Fibroblast of the conjunctiva (primary cell): ENCODE measurements around the gene CRYGN.
A peak's percentile ranks its signal among the peaks of the same experiment; 100 is the strongest.

Experiments used
- DNase-seq: peaks from one replicate; pipeline ENCODE4 v3.0.0-alpha.2; 2010; ENCODE audit warnings: low read depth

CRYGN gene

DNA sequence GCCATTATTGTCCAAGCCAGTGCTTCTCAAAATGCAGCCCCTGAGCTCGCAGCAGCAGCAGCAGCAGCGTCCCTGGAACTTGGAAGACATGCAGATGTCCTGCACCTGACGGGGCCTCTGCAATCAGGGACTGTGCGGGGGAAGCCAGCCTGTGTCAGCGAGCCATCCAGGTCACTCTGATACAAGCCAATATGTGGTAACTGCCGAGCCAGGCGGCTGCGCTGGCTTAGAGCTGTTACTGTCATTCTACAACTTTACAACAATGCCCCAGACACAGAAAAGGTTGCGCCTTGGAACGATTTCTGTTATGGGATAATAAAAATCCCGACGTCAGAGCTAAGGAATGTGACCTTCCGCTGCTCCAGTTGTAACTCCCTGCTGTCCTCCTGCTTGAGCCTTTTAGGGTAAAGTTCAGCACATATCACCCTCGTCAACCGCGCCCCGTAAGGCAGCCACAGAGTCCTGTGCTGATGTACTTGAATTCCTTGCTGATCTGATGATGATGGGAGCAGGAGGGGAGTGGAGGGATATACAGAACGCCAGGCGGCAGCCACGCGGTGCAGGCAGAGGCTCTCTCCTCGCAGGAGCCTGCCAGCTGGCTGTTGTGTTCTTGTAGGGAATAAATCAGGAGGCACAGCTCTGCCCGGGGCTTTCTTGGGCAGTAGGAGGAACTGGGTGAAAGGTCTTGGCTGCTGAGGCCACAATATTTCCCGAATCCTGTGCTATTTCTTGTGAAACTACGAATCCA, 20.0 kb upstream of the CRYGN start:
- peak; percentile 84 for DNase-seq

DNA sequence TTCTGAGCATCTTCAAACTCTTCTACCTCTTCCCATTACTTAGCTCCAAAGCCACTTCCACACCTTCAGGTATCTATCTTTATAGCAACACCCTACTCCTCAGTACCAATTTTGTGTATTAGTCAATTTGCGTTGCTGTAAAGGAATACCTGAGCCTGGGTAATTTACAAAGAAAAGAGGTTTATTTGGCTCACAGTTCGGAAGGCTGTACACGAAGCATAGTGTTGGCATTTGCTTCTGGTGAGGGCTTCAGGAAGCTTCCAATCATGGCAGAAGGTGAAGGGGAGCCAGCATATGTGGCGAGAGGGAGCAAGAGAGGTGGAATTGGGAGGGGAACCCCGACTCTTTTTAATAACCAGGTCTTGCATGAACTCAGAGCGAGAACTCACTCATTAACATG, 17.6 kb upstream of the CRYGN start:
- no peak for DNase-seq

DNA sequence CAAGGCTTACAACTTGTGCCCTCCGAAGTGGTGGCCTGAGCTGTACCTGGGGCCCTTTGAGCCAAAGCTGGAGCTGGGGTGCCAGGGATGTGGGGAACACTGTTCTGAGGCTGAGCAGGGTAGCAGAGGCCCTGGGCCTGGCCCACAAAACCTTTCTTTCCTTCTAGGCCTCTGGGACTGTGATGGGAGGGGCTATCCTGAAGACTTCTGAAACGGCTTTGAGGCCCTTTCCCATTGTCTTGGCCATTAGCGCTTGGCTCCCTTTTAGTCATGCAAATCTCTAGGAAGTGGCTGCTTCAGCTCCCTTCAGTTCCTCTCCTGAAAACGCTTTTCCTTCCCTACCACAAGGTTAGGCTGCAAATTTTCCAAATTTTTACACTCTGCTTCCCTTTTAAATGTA, 16.8 kb upstream of the CRYGN start:
- no peak for DNase-seq

DNA sequence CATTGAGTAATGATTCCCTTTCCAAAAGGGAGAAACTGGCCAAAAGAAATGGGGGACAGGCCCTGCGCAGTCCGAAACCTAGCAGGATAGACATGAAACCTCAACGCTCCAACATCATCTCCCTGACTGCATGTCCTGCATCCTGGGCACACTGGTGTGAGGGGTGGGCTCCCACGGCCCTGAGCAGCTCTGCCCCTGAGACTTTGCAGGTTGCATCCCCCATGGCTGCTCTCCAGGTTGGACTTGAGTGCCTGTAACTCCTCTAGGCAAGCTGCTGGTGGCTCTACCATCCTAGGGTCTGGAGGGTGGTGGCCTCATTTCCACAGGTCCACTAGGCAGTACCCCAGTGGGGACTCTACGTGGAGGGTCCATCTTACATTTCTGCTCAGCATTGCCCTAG, 16.3 kb upstream of the CRYGN start:
- DNase-seq: no peak

DNA sequence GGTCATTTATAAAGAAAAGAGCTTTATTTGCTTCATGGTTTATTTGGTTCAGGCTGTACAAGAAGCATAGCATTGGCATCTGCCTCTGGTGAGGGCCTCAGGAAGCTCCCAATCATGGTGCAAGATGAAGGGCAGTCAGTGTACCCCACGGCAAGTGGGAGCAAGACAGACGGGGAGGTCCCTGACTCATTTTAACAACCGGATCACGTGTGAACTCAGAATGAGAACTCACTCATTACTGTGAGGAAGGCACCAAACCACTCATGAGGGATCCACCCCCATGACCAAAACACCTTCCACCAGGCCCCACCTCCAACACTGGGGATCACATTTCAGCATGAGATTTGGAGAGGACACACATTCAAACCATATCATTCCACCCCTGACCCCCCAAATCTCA, 15.7 kb upstream of the CRYGN start:
- no peak for DNase-seq

DNA sequence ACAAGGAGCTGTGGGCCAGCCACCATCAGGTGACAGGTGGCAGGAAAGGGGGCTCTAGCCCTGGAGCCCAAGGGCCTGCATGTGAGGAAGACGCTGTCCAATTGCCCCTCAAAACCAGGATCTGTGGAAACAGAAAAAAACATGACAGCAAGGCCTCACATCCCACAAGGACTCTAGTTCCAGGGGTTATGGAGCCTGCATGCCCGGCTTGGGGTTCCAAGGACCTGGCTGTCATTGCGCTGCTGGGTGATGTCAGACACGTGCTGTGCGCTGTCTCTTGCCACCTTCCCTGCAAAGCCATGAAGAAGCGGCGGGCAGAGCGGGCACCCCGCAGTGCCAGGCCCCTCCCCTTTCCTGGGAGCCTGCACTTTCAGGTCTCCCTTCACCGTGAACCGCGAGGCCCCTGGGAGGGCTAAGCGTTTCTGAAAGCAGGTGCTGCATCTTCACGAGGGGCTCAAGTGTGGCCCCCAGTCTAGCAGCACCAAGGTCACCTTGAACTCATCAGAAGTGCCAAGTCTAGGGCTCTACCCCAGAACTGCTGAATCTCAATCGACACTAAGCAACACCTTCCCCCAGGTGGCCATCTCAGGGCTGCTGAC, 15.1 kb upstream of the CRYGN start:
- no peak for DNase-seq

DNA sequence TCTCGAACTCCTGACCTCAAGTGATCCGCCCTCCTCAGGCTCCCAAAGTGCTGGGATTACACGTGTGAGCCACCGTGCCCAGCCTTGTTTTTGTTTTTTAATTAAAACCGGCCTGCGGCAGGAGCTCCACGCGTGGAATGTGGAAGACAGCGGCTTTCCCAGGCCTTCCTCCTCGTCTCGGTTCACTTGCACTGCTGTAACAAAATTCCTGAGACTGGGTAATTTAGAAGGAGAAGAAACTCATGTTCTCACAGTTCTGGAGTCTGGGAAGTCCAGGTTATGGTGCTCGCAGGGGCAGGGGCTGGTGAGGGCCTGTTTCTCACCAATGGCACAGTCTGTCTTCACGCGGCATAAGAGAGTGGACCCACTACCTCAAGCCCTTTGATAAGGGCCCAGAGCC, 14.4 kb upstream of the CRYGN start:
- DNase-seq: no peak

DNA sequence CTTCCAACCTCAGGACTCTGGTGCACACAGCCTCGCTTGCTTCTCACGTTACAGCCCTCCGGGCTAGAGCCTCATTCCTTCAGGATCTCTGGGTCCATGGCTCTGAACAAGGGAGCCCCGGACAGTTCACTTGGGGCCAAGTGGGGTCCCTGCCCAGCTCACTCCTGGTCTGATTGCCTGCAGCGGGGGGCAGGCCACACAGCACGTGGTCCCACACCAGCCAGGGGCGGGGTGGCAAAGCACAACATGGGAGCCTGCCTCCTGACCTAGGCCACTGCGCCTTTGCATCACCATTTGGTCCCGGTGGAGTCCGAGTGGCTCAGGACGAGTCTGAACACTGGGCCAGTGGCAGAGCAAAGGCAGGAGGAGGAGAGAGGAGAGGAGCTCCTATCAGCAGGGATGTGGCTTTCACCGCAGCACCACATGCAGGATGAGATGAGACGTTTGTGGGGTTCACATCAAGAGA, 13.4 kb upstream of the CRYGN start:
- DNase-seq: no peak

DNA sequence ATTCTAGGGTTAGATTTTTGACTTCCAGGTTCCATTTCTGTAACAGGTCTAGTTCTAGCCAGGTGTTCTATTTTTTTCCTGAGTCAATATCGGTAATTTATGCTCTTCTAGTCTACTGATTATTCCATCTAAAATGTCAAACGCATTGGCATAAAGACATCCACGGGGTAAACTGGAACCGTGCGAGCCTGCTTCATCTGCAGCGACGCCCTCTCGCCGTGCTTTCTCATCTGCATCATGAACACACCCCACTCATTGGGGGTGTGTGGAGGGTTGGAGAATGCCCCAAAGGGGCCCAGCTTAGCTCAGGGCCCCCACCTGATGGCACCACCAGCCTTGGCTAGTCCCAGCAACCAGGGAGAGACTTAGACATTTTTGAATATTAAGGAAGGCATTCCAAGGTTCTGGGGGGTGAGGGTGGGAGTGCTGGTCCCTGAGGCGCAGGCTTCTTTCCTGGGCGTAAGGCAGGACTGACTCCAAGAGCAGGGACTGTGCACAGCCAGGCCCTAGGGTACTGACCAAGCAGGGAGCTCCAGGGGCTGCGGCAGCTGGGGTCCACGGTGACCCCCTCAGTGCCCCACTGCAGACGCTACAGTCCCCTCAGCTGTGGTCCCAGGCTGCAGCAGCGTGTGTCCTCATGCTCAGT, 12.9 kb upstream of the CRYGN start:
- no peak for DNase-seq

DNA sequence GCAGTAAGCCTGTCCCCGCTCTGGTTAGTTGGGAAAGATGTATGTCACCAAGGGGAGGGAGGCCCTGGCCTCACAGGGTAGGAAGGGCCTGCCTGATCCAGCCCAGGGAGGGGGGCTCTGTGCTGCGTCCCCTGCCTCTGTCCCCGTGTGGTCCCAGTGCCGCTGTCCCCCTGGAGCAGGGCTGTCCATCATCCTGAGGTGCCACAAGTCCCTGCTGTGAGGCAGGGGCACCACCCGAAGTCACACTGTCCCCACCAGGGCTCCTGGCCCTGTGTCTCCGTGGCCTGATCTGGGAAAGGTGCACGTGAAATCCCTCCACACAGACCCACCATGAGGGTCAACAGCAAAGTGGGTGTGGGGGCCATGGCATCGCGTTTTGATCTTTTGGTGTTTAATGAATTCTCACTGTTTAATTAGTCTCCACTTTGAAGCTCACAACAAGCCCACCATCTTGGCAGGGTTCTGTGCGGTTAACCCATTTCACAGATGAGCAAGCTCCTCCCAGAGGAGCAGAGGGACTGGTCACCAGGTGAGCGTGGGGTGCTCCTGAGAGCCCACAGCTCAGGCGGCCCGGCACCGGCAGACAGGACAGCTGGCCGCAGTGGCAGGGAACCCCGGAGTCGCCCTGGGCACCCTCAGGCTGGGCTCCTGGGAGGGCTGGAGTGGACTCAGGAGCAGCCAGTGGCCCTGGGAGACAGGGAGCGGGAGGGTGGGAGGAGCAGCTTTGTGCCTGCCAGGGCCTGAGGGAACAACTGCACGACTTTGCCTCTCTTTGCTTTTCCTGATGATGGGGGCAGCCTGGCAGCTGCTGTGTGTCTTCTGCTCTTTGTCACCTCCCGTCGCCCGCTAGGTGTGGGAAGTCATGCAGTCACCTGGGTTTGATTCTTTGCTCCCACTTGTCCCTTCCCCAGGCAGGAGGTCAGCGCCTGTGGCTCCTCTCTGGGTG, 12.0 kb upstream of the CRYGN start:
- no peak for DNase-seq

DNA sequence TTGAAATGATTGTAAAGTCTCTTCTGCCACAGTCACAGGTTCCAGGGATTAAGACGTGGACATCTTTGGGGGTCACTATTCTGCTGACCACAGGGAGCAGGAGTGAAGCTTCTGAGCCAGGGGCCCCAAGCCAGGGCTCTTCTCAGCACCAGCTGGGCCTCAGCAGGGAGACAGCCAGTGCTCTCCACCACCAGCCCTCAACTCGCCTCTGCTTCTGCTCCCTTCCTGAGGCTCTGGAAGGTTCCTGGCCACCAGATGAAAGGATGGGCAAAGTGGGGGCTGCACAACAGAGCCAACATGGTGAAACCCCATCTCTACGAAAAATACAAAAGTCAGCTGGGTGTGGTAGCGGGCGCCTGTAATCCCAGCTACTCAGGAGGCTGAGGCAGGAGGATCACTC, 11.2 kb upstream of the CRYGN start:
- no peak for DNase-seq

DNA sequence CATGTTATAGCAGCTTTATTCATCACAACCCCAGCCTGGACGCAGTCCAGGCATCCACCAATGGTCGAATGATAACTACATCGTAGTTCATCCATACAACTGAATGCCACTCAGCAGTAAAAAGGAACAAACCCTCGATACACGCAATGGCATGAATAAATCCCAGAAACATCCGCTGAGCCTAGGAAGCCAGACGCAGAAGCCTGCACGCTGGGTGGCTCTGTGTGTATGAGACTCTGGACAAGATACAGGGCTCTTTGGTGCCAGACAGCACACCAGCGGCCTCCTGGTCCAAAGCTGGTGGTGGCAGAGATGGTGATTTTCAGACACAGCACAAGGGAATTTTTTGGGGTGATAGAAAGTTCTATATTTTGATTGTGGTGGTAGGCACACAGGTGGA, 10.0 kb upstream of the CRYGN start:
- DNase-seq: no peak

DNA sequence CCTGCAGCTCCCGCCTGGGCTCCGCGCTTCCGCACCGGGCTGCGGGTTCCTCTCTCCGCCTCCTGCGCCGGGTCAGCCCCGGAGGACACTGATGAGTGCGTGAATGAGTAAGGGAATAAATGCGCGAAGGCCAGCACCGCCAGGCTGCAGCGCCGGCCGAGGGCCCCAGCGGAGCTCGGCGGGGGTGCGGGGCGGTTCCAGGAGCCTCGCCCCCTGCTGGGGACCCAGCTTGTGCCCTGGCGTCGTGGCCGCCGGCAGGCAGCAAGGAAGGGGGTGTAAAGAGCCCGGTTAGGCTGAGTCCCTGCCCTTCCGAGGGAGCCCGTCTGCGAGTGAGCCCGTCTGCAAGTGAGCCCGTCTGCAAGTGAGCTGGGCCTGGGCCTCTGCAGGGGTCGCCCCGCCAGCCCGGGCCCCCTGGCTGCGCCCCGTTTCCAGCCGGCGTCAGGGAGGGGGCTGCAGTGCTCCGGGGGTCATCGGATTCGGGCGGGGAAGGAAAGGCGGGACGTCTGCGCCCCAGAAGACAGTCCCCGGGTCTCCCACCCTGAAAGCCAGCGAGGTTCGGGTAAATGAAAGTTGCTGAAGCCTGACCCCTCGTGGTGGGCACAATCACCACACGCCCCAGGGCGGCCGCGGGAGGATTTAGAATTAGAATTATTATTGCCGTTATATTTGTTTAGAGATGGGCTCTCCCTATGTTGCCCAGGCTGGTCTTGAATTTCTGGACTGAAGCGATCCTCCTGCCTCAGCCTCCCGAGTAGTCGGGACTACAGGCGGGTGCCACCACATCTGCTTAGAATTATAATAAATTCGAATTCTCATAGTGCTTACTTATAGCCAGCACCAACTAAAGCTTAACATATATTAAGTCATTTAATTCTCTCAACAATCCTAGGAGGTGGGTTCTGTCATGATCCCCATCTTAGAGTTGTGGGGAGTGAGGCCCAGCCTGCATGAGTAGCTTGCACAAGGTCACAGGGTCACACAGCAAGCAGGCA, 8.6 kb upstream of the CRYGN start:
- DNase-seq: no peak

DNA sequence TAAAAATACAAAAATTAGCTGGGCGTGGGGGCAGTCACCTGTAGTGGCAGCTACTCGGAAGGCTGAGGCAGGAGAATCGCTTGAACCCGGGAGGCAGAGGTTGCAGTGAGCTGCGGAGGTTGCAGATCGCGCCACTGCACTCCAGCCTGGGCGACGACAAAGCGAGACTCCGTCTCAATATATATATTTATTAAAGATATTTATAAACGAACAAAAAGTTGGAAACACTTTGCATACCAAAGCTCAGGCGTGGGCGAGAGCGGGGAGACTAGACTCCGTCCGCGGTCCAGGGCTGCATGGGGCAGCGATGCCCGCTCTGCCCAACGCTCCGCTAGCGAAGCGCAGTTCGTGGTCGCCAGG, 7.9 kb upstream of the CRYGN start:
- no peak for DNase-seq

DNA sequence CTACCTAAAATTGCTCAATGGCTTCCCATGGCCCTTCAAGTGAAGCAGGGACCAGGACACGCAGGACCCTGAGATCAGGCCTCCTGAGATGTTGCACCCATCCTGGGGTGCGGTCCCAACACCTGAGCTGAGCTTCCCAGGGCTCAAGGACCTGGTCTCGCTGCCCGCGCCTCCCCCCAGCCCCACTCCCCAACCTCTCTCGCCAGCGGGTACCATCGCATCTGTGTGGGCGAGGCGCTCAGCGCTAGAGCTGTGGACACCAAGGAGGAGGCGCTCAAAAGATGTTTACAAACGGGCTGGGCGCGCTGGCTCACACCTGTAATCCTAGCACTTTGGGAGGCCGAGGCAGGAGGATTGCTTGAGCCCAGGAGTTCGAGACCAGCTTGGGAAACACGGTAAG, 7.4 kb upstream of the CRYGN start:
- DNase-seq: no peak

DNA sequence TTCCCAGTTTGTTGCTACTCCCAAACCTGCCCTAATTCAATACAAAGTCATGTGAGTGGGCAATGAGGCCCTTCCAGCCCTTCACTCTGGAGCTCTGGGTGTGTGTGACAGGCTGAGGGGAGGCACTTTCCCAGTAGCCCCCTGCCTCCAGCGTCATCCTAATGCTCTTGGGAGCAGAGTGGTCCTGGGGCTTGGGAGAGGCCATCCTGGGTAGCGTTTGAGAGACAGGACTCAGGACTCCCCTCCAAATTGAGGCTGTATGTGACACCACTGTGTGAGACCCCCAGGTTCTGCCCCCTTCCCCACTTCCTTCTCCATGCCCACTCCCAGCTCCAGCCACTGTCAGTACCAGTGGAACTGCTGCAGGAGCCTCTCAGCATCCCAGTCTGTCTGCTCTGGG, 6.5 kb upstream of the CRYGN start:
- no peak for DNase-seq

DNA sequence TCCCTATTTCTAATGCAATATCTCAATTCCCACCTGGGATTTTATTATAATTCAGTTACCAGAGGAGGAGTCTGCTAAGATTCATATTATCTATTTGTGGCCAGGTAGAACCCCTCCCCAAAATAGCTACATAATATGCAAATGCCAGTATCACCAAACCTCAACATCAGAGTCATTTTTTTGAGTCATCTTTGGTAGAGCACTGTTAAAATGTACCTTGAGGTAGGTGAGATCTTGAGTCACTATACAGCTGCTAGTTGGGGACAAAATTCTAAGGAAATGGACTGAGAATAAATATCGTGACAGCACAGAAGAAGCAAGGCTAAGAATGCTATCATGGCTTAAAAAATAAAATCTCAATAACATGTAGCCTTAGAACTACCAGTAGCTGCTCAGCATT, 4.7 kb upstream of the CRYGN start:
- DNase-seq: no peak

DNA sequence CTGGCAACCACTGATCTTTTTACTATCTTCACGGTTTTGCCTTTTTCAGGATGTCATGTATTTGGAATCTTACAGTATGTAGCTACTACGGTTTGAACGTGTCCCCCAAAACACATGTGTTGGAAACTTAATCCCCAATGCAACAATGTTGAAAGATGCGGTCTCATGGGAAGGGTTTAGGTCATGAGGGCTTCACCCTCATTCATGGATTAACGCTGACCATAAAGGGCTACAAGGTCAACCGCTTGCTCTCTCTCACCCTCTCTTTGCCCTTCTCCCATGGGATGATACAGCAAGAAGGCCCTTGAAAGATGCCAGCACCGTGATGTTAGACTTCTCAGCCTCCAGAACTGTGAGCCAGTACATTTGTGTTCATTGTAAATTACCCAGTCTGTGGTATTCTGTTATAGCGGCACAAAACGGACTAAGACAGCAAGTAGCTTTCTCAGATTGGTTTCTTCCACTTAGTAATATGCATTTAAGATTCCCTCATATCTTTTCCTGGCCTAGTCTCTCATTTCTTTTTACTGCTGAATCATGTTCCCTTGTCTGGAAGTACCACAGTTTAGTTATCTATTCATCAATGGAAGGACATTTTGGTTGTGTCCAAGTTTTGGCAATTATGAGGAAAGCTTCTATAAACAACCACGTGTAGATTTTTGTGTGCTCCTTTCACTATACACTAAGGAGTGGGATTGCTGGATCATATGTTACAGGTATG, 3.0 kb upstream of the CRYGN start:
- DNase-seq: no peak

DNA sequence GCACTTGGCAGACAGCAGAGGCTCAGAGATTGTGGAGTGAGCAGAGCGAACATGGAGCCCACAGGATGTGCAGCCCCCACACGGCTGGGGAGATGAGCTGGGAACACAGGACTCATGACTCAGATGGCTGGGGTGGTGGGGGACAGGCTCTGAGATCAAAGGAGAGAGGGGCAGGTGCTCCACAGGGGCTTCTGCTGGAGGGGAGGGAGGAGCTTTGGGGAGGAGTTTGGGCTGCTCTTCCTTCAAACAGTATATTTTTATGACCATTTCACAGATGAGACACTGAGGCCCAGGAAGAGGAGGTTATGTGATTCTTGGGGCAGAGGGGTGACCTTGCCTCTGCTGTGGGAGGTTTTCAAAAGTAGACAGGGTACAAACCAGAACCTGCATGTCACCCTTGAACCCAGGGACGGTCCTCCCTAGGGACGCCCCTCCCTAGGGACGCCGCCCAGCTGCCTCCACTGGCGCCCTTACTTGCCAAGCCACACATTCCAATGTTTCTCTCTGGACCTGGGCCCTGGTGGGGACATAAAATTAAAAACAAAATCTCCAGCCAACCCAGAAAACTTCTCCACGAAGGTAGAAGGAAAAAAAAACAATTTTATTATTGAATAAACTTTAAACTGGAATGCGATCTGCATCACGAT, 981 bp upstream of the CRYGN start:
- DNase-seq: no peak
